ENCODE data around the gene GOLGA6A. TPM values are rescaled to one million over a fixed set of nuclear protein-coding genes. Genes with fewer than 3 reads are reported as not detected.
"Not testable (repeated sequence)": the region's sequence is repeated elsewhere in the genome, so short reads cannot be mapped to it uniquely, and the experiment has no call there.

The GOLGA6A gene
- total RNA-seq, 2 donors from 2014 or later, result not detected

- ATAC-seq, result no peak
- intact Hi-C loops (cut with DNase I), result no loop called here
- no peak for DNase-seq
Measured at GRCh38 chr15:74121039-74121438, 38.7 kb upstream of the GOLGA6A start.

- ATAC-seq (no peak), DNase-seq (no peak)
- intact Hi-C loops (cut with DNase I), result no loop called here
Measured at GRCh38 chr15:74120426-74120825, 38.1 kb upstream of the GOLGA6A start.

GRCh38 chr15:74109713-74110112, 27.4 kb upstream of the GOLGA6A start:
- intact Hi-C loops (cut with DNase I), result no loop called here
- DNase-seq (no peak), ATAC-seq (no peak)

GRCh38 chr15:74108611-74109010, 26.3 kb upstream of the GOLGA6A start:
- DNase-seq; intact Hi-C loops (cut with DNase I); ATAC-seq: not testable (repeated sequence)

GRCh38 chr15:74108111-74108510, 25.8 kb upstream of the GOLGA6A start:
- no peak for DNase-seq
- ATAC-seq, result no peak
- intact Hi-C loops (cut with DNase I), result no loop called here

GRCh38 chr15:74099963-74100733, 17.8 kb upstream of the GOLGA6A start:
- DNase-seq (peak; percentile 91), ATAC-seq (peak; percentile 98 to 99)
- intact Hi-C loops (cut with DNase I), result not testable (repeated sequence)

- ATAC-seq; DNase-seq; intact Hi-C loops (cut with DNase I): not testable (repeated sequence)
Measured at GRCh38 chr15:74096753-74097474, 14.6 kb upstream of the GOLGA6A start.

GRCh38 chr15:74095610-74096009, 13.3 kb upstream of the GOLGA6A start:
- DNase-seq; intact Hi-C loops (cut with DNase I); ATAC-seq: not testable (repeated sequence)

- intact Hi-C loops (cut with DNase I); DNase-seq; ATAC-seq: not testable (repeated sequence)
Measured at GRCh38 chr15:74094567-74094966, 12.2 kb upstream of the GOLGA6A start.

GRCh38 chr15:74075781-74076180, 6.6 kb downstream of the GOLGA6A start:
- ATAC-seq; intact Hi-C loops (cut with DNase I); DNase-seq: not testable (repeated sequence)

- DNase-seq; ATAC-seq; intact Hi-C loops (cut with DNase I): not testable (repeated sequence)
Measured at GRCh38 chr15:74072614-74073337, 9.6 kb downstream of the GOLGA6A start.

- intact Hi-C loops (cut with DNase I), result not testable (repeated sequence)
Measured at GRCh38 chr15:74072132-74072531, 10.2 kb downstream of the GOLGA6A start.

GRCh38 chr15:74071645-74072044, 10.7 kb downstream of the GOLGA6A start:
- DNase-seq; intact Hi-C loops (cut with DNase I); ATAC-seq: not testable (repeated sequence)

More at GRCh38 chr15:74072132-74072531, 10.2 kb downstream of the GOLGA6A start:
- DNase-seq, ATAC-seq: not testable (repeated sequence)

GRCh38 chr15:74065684-74066411, 16.5 kb downstream of the GOLGA6A start:
- ATAC-seq, result peak; percentile 77
- DNase-seq; intact Hi-C loops (cut with DNase I): not testable (repeated sequence)

- DNase-seq; intact Hi-C loops (cut with DNase I); ATAC-seq: not testable (repeated sequence)
Measured at GRCh38 chr15:74064822-74065221, 17.5 kb downstream of the GOLGA6A start.

- DNase-seq; intact Hi-C loops (cut with DNase I); ATAC-seq: not testable (repeated sequence)
Measured at GRCh38 chr15:74064183-74064582, 18.2 kb downstream of the GOLGA6A start.

- intact Hi-C loops (cut with DNase I); ATAC-seq; DNase-seq: not testable (repeated sequence)
Measured at GRCh38 chr15:74063425-74064146, 18.8 kb downstream of the GOLGA6A start.

- ATAC-seq (no peak), DNase-seq (no peak)
- intact Hi-C loops (cut with DNase I), result no loop called here
Measured at GRCh38 chr15:74062671-74063070, 19.7 kb downstream of the GOLGA6A start.
